ENCODE data around the gene DEPDC5. TPM values are rescaled to one million over a fixed set of nuclear protein-coding genes. Genes with fewer than 3 reads are reported as not detected.

Gene DEPDC5
- total and polyA plus RNA-seq, 9 of the 15 experiments (the other 6 are each of a cell fraction or from before 2014, with no cell fraction given) = 2.3 to 12.3 (median 10.7) TPM

- TF ChIP-seq ZBTB40 (IDR thresholded peaks at IDR 0.05) (no peak), ZBTB40 (CRISPR knock-in tag; IDR thresholded peaks at IDR 0.05) (no peak), LCOR (CRISPR knock-in tag; IDR thresholded peaks at IDR 0.05) (no peak), PML (IDR thresholded peaks at IDR 0.05; ENCODE audit: low read length) (peak; percentile 88), HMG20A (CRISPR knock-in tag; conservative IDR thresholded peaks at IDR 0.05) (no peak), SRSF9 (IDR thresholded peaks at IDR 0.05; ENCODE audit: borderline replicate concordance, low read depth, low read length) (no peak), RFX1 (IDR thresholded peaks at IDR 0.05) (no peak), MYNN (IDR thresholded peaks at IDR 0.05) (peak; percentile 44; the same call in 1 of the 2 replicates), MYNN (CRISPR knock-in tag; IDR thresholded peaks at IDR 0.05) (no peak), POLR2AphosphoS5 (IDR thresholded peaks at IDR 0.05; ENCODE audit: control insufficient read depth, insufficient read depth, low read depth, low read length) (peak; percentile 94), IRF2 (CRISPR knock-in tag; IDR thresholded peaks at IDR 0.05) (no peak), MTA3 (IDR thresholded peaks at IDR 0.05; ENCODE audit: borderline replicate concordance) (no peak), RNF2 (IDR thresholded peaks at IDR 0.05) (peak; percentile 37; the same call in 1 of the 2 replicates), NFIC (IDR thresholded peaks at IDR 0.05) (peak; percentile 86), ZNF511 (CRISPR knock-in tag; IDR thresholded peaks at IDR 0.05) (no peak), HEY1 (CRISPR knock-in tag; IDR thresholded peaks at IDR 0.05; ENCODE audit: borderline replicate concordance) (no peak), ZBTB7A (IDR thresholded peaks at IDR 0.05; ENCODE audit: borderline replicate concordance, control insufficient read depth, low read depth, low read length) (no peak; the same call in 1 of the 2 replicates), STAT6 (CRISPR knock-in tag; IDR thresholded peaks at IDR 0.05) (no peak), KDM5B (IDR thresholded peaks at IDR 0.05; ENCODE audit: insufficient replicate concordance, low read depth, low read length) (no peak)
Measured at GRCh38 chr22:31937341-31937740, 183.5 kb downstream of the DEPDC5 start (continued).

Data from K562 (cell line).